ENCODE measurements around the gene TIRAP. TPM values are rescaled to one million over a fixed set of nuclear protein-coding genes. Genes with fewer than 3 reads are reported as not detected.
A peak's percentile ranks its signal among the peaks of the same experiment; 100 is the strongest.

The TIRAP gene
- total and polyA plus RNA-seq, 9 of the 15 experiments (the other 6 are each of a cell fraction or from before 2014, with no cell fraction given), result 0.60 to 8.7 (median 3.7) TPM

GRCh38 chr11:126282736-126283591 lies at the start of gene TIRAP (continued):
- TF ChIP-seq PBX2 (CRISPR knock-in tag; IDR thresholded peaks at IDR 0.05; ENCODE audit: low read depth), result no peak
- TF ChIP-seq PBX2 (tag; conservative IDR thresholded peaks at IDR 0.05; ENCODE audit: low read depth), result no peak
- TF ChIP-seq RB1 (IDR thresholded peaks at IDR 0.05; ENCODE audit: low read depth), result peak; percentile 80; the same call in 1 of the 2 replicates
- TF ChIP-seq U2AF1 (optimal IDR thresholded peaks at IDR 0.05; ENCODE audit: low read depth, low read length), result no peak
- no peak for TF ChIP-seq SREBF2 (CRISPR knock-in tag; IDR thresholded peaks at IDR 0.05)
- TF ChIP-seq ZNF57 (CRISPR knock-in tag; IDR thresholded peaks at IDR 0.05), result no peak
- TF ChIP-seq ZBTB1 (CRISPR knock-in tag; IDR thresholded peaks at IDR 0.05; ENCODE audit: borderline replicate concordance, low read depth), result no peak
- 0 out of 4 replicates have a peak, but pooled peaks of 1 of the 2 experiments have one; percentile 31 for TF ChIP-seq MNT (conservative IDR thresholded peaks at IDR 0.05)
- peak in 2 of 3 experiments; percentile 69 to 88; a peak in 5 of 6 replicates for TF ChIP-seq ZBTB11 (CRISPR knock-in tag; IDR thresholded peaks at IDR 0.05)
- TF ChIP-seq ZNF561 (CRISPR knock-in tag; conservative IDR thresholded peaks at IDR 0.05), result no peak
- TF ChIP-seq PML (IDR thresholded peaks at IDR 0.05; ENCODE audit: low read length), result no peak
- no peak for TF ChIP-seq RUNX1 (IDR thresholded peaks at IDR 0.05; ENCODE audit: low read depth)
- no peak for TF ChIP-seq CREM (IDR thresholded peaks at IDR 0.05; ENCODE audit: low read depth)
- no peak for TF ChIP-seq SREBF1 (IDR thresholded peaks at IDR 0.05; ENCODE audit: borderline replicate concordance, low read depth, low read length)
- TF ChIP-seq HNRNPL (IDR thresholded peaks at IDR 0.05; ENCODE audit: low read depth, low read length), result no peak
- no peak for TF ChIP-seq POU5F1 (IDR thresholded peaks at IDR 0.05; ENCODE audit: borderline replicate concordance, low read depth, low read length, partially characterized antibody)

Data from K562 (cell line).